Measurements from ENCODE around the gene ME3.

Gene ME3

GRCh38 chr11:86591631-86592030 is 80.8 kb downstream of the ME3 start:
- in situ Hi-C loops (cut with MboI; ENCODE audit: low sequenced_read_pairs) = no loop called here

- in situ Hi-C loops (cut with MboI; ENCODE audit: low sequenced_read_pairs) = no loop called here
These were observed 82.4 kb downstream of the ME3 start for GRCh38 chr11:86589856-86590589.

- in situ Hi-C loops (cut with MboI; ENCODE audit: low sequenced_read_pairs) = no loop called here
These were observed 83.2 kb downstream of the ME3 start for GRCh38 chr11:86589204-86589603.

DNA sequence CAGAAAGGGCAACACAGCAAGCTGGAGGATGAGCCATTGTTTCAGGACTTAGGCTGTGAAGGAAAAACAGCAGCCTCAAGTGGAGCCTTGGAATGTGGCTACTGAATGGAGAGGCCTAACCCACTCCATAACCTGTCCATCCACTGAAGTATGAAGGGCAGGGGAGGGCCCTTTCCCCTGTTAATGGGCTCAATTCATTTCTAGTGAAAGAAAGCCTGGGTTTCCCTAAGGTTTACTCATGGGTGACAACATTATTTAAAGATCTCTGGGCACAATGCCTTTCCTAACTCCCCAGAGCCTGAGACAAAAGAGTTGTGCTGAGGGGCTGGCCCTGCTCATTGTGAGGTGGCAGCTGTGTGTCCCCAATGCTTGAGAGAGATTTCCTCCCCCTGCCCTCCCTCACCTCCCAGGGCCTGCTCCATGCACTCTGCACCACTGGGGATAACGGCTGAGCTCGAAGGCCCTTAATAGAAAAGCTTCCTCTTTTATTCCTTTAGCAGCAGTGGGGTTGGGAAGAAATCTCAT is 83.8 kb downstream of the ME3 start:
- in situ Hi-C loops (cut with MboI; ENCODE audit: low sequenced_read_pairs) = no loop called here

GRCh38 chr11:86587264-86588193 is 84.9 kb downstream of the ME3 start:
- in situ Hi-C loops (cut with MboI; ENCODE audit: low sequenced_read_pairs) = no loop called here

DNA sequence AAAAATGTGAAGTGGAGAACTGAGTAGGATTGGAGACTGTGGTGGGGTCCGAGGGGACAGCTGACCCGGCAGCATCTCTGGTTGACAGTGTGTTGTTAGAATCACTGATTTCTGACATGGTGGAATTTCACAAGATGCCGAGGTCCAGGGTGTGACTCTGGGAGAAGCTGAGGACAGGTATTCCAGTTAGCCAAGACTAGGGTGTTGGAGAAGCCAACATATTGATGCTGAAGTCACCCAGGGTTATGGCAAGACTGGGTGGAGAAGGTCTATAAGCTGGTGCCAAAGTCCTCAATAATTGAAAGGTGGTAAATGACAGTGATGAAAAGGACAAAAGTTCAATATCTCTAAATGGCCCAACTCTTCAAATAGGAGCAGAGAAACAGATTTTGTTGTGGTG is 86.1 kb downstream of the ME3 start:
- in situ Hi-C loops (cut with MboI; ENCODE audit: low sequenced_read_pairs) = no loop called here

DNA sequence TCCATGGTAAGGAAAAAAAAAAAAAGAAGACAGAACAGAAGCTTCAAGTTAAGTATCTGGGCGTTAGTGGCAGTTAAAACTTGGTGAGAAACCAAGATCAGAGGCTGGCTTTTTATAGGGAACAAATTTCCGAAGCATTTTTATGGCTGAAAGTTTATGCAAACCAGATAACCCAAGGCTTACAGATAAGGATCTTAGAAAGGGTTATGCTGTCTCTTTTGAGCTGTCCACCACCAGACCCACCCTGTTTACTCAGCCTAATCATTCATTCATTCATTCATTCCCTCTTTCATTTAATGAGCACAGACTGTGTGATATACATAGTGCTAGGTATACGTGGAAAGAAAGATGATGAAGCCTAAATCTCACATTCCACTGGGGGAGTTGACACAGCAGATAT is 89.5 kb downstream of the ME3 start:
- in situ Hi-C loops (cut with MboI; ENCODE audit: low sequenced_read_pairs) = no loop called here

- in situ Hi-C loops (cut with MboI; ENCODE audit: low sequenced_read_pairs) = no loop called here
These were observed 91.9 kb downstream of the ME3 start for GRCh38 chr11:86580535-86580934.

GRCh38 chr11:86579406-86579731 is 93.0 kb downstream of the ME3 start:
- in situ Hi-C loops (cut with MboI; ENCODE audit: low sequenced_read_pairs) = no loop called here

DNA sequence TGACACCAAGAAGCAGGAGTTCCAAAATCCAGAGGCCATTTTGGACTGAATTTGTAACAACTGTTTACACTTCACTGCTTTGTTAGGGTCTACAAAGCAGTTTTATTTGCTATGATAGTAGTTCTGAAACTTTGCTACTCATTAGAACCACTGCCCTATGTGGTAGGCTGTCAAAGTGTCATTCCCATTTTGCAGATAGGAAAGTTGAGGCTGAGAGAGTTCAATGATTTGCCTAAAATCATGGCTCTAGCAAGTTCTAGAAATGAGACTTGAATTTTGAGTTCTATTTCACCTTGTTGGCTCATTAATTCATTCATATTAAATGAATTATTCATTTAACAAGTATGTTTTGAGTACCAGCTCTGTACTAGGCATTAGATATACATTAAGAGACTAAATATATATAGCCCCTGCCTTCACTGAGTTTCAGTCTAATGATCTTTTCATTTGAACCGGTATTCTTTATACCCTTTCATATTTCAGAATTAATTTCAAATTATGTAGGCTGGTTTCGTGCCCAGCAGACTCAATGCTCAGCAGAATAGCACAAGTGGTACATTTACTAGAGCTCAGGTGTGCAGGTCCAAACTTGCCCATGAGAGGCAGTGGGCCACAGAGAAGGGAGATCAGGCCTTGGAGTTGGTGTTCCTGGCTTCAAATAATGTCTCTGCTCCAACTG is 93.5 kb downstream of the ME3 start:
- in situ Hi-C loops (cut with MboI; ENCODE audit: low sequenced_read_pairs) = no loop called here

DNA sequence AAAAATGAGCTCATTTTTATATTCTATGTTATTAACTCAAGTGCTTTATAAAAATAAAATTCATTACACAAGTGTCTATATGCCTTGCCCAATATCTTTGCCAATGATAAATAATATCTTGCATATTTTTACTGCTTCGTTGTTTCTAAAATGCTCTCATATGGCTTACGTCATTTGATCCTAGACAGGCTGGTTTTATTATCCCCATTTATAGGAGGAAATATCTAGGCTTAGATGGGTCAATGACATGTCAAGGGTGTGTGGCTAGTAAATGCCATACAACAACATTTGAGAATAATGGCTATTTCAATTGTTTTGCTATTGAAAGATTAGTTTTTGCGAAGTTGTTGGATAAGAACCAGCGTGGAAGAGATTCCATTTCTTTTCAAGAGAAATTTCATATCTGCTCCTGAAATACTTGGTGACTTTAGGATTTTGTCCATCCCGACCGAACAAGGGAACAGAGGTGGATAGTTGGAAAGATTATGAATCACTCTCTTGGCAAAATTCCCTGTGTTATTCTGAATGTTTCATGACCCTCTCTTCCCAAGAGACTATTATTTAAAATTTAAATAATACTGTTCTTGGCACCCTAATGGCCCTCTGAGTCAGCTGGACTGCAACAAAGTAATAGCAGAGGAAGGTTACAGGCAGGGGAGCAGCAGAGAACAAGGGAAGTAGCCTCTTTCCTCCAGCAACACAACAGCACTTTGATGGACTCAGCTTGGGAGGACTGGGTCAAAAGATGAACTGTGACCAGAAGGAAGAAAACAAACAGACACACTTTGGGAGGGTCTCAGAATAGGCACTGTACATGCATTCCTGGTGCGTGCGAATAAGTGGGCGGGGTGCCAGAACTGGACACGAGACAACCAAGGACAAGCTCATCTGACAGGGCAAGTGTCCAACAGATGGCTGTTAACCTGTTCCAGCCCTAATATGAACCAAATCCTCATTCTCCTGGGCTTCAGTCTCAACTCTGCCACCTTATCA is 94.5 kb downstream of the ME3 start:
- in situ Hi-C loops (cut with MboI; ENCODE audit: low sequenced_read_pairs) = no loop called here

GRCh38 chr11:86576946-86577624 is 95.3 kb downstream of the ME3 start:
- in situ Hi-C loops (cut with MboI; ENCODE audit: low sequenced_read_pairs) = no loop called here

DNA sequence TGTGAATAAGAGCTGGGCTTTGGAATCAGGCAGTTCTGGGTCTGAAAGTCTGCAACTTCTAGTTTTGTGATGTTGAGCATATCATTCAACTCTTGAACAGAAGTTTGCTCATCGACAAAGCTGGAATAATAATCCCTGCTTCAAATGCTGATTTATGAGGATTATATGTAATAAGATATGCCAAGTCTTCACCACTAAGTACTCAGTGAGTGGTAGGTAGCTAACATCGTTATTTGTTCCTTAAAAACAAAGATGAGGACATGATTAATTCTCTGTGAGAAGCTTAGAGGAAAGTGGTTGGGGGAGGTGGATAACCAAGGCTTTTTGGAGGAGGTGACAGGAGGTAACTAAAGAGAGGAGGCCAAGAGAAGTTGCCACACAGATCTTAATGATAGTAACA is 96.5 kb downstream of the ME3 start:
- in situ Hi-C loops (cut with MboI; ENCODE audit: low sequenced_read_pairs) = no loop called here

- in situ Hi-C loops (cut with MboI; ENCODE audit: low sequenced_read_pairs) = no loop called here
These were observed 97.1 kb downstream of the ME3 start for GRCh38 chr11:86575208-86575855.

DNA sequence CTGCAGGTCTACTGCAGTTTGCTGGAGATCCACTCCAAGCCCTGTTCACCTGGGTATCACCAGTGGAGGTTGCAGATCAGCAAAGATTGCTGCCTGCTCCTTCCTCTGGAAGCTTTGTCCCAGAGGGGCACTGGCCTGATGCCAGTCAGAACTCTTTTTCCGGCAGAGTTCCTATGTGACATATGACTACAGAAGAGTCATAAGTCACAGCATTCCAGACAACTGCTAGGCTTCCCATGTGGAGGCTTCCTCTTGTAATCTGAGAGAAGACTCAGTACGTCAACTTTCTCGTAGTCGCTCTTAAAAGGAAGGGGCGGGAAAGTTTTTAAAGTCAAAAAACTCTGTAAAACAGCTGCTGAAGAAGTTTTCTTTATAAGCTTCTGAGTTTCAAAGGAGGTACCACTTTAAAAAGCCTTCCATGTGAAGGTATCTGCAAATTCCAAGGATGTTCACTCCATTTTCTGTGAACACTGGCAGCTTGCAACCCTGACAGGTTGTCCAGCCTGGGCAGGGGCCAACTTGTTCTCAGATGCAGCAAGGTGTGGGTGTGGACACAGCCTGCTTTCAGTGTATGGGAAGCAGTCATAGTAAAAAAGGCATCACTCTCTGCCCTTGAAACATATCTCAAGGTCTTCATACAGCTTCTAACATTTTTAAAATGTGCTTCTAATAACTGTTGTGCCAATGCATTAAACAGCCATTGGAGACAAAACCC is 97.8 kb downstream of the ME3 start:
- in situ Hi-C loops (cut with MboI; ENCODE audit: low sequenced_read_pairs) = no loop called here

DNA sequence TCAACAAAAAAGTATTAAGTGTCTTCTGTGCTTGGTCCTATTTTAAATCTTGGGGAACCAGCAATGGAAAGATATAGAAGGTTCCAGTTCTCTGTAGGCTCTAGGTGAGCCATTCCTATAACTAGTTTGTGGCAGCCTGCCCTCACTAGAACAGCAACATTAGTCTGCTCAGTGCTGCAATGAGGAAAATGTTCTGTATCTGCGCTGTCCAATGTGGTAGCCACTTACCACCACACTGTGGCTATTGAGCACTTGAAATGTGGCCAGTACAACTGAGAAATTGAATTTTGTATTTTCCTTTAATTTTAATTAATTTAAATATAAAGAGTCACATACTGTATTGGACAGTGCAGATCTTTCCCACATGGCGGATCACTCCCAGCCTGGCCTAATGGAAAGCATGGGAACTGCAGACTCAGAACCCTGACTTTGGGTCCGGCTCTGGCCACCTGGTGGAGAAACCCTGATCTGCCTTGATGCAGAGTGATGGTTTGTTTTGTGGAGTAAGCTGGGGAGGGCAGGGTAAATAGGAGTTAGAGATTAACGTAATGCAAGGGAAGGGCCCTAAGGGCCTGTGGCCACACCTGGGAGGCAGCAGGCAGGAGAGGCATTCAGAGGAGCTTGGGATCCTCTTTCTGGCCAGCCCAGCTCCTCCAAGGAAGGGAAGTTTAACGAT is 101.0 kb downstream of the ME3 start:
- in situ Hi-C loops (cut with MboI; ENCODE audit: low sequenced_read_pairs) = no loop called here

DNA sequence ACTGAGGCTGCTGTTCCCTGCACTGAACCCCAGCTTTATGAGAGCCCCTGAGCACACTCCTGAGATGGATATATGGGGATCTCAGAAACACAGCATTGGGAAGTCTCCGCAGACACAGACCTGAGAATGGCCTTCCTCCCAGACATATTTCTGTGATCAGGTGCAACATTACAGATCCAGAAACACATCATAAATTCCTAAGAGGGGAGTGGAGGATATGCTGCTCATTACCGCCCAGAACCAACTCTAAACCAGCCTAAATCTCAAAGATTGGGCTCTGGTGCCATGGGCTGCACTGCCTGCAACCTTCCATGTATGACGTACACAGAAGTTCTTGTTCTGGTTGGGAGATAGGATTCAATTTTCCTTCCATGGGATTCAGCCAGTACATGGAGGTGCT is 102.0 kb downstream of the ME3 start:
- in situ Hi-C loops (cut with MboI; ENCODE audit: low sequenced_read_pairs) = no loop called here

DNA sequence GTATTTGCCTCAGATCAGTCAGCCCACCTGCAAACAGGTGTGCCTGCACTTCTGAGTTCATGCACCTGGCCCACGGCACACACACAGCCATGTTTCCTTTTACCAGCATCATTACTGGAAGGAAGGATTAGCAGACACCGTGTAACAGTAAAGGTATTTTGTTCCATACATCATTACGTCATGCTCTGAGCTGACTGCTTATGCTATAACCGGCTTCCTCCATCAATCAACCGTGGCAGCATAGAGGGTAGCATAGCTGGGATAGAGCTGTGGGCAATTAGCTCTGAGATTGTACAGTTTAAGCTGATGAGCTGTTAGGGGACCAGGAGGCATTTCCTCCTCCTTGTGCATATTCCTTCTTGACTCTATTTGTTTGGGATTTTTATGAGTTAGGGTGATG is 102.4 kb downstream of the ME3 start:
- in situ Hi-C loops (cut with MboI; ENCODE audit: low sequenced_read_pairs) = no loop called here
